ENCODE data around the gene TDRD9.

TDRD9 gene

GRCh38 chr14:104040539-104040938, 112.3 kb downstream of the TDRD9 start:
- Histone ChIP-seq H3K4me1 (ENCODE audit: control insufficient read depth in 1 of 2, insufficient read depth in 2 of 2, low read length in 2 of 2) (no peaks in the 10 kb centered on the region), H3K27ac (ENCODE audit: low read depth, low read length) (no peak overlapping the region), H3K36me3 (ENCODE audit: control insufficient read depth in 1 of 2, insufficient read depth in 2 of 2, low read length in 2 of 2) (no peaks in the 10 kb centered on the region), H3K4me3 (ENCODE audit: low read depth in 1 of 2, low read length in 2 of 2) (no peak overlapping the region), H3K9ac (ENCODE audit: low read depth in 1 of 2, low read length in 2 of 2) (no peak overlapping the region), H3K9me3 (ENCODE audit: control insufficient read depth in 1 of 2, low read length in 2 of 2) (no peaks in the 10 kb centered on the region), H3K27me3 (ENCODE audit: control insufficient read depth in 1 of 2, insufficient read depth in 2 of 2, low read length in 2 of 2) (peaks cover 0 to 7% of the 10 kb centered on the region in 2 donors)

DNA sequence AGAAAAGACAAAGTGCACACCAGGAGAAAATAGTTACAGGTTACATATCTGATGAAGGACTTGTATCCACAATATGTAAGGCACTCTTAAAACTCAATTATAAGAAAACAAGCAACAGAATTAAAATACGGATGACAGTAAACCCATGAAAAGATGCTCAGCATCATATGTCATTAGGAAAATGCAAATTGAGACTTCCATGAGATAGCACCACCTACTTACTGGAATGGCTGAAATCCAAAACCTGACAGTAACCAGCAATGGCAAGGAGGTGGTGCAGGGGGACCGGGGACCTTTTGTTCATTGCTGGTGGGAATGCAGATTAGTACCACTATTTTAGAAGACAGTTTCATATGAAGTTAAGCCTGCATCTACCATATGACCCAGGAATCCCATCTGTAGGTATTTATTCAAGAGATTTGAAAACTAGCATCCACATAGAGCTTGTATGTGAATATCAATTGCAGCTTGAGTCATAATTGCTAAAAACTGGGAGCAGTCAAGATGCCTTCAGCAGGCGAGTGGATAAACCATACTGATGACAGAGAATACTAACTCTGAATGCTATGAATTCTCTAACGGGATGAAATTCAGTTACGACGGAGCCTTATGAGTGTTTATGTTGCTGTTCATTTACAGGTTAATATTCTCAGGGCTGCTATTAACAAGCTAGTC, 113.3 kb downstream of the TDRD9 start:
- Histone ChIP-seq H3K27me3 (ENCODE audit: control insufficient read depth in 1 of 2, insufficient read depth in 2 of 2, low read length in 2 of 2) (peaks cover 0 to 3% of the 10 kb centered on the region in 2 donors), H3K27ac (ENCODE audit: low read depth, low read length) (no peak overlapping the region), H3K36me3 (ENCODE audit: control insufficient read depth in 1 of 2, insufficient read depth in 2 of 2, low read length in 2 of 2) (no peaks in the 10 kb centered on the region), H3K9ac (ENCODE audit: low read depth in 1 of 2, low read length in 2 of 2) (no peak overlapping the region), H3K4me1 (ENCODE audit: control insufficient read depth in 1 of 2, insufficient read depth in 2 of 2, low read length in 2 of 2) (no peaks in the 10 kb centered on the region), H3K9me3 (ENCODE audit: control insufficient read depth in 1 of 2, low read length in 2 of 2) (no peaks in the 10 kb centered on the region), H3K4me3 (ENCODE audit: low read depth in 1 of 2, low read length in 2 of 2) (no peak overlapping the region)

- Histone ChIP-seq H3K36me3 (ENCODE audit: control insufficient read depth in 1 of 2, insufficient read depth in 2 of 2, low read length in 2 of 2) (no peaks in the 10 kb centered on the region), H3K27ac (ENCODE audit: low read depth, low read length) (no peak overlapping the region), H3K9me3 (ENCODE audit: control insufficient read depth in 1 of 2, low read length in 2 of 2) (no peaks in the 10 kb centered on the region), H3K9ac (ENCODE audit: low read depth in 1 of 2, low read length in 2 of 2) (no peak overlapping the region), H3K4me1 (ENCODE audit: control insufficient read depth in 1 of 2, insufficient read depth in 2 of 2, low read length in 2 of 2) (no peaks in the 10 kb centered on the region), H3K4me3 (ENCODE audit: low read depth in 1 of 2, low read length in 2 of 2) (no peak overlapping the region), H3K27me3 (ENCODE audit: control insufficient read depth in 1 of 2, insufficient read depth in 2 of 2, low read length in 2 of 2) (peaks cover 0 to 3% of the 10 kb centered on the region in 2 donors)
Observed at GRCh38 chr14:104044016-104044415, 115.8 kb downstream of the TDRD9 start.

GRCh38 chr14:104047761-104048160, 119.5 kb downstream of the TDRD9 start:
- Histone ChIP-seq H3K4me3 (ENCODE audit: low read depth in 1 of 2, low read length in 2 of 2) (no peak overlapping the region), H3K27ac (ENCODE audit: low read depth, low read length) (no peak overlapping the region), H3K9ac (ENCODE audit: low read depth in 1 of 2, low read length in 2 of 2) (no peak overlapping the region), H3K4me1 (ENCODE audit: control insufficient read depth in 1 of 2, insufficient read depth in 2 of 2, low read length in 2 of 2) (no peaks in the 10 kb centered on the region), H3K9me3 (ENCODE audit: control insufficient read depth in 1 of 2, low read length in 2 of 2) (no peaks in the 10 kb centered on the region), H3K36me3 (ENCODE audit: control insufficient read depth in 1 of 2, insufficient read depth in 2 of 2, low read length in 2 of 2) (no peaks in the 10 kb centered on the region), H3K27me3 (ENCODE audit: control insufficient read depth in 1 of 2, insufficient read depth in 2 of 2, low read length in 2 of 2) (peaks cover 0 to 4% of the 10 kb centered on the region in 2 donors)

GRCh38 chr14:104048758-104049507, 120.7 kb downstream of the TDRD9 start:
- Histone ChIP-seq H3K27ac (ENCODE audit: low read depth, low read length) (no peak overlapping the region), H3K27me3 (ENCODE audit: control insufficient read depth in 1 of 2, insufficient read depth in 2 of 2, low read length in 2 of 2) (peaks cover 0 to 4% of the 10 kb centered on the region in 2 donors)

GRCh38 chr14:104049576-104050240, 121.5 kb downstream of the TDRD9 start:
- H3K4me3 ChIP-seq (ENCODE audit: low read depth in 1 of 2, low read length in 2 of 2) = no peak overlapping the region
- no peaks in the 10 kb centered on the region for H3K4me1 ChIP-seq (ENCODE audit: control insufficient read depth in 1 of 2, insufficient read depth in 2 of 2, low read length in 2 of 2)
- H3K9ac ChIP-seq (ENCODE audit: low read depth in 1 of 2, low read length in 2 of 2) = no peak overlapping the region
- peaks cover 0 to 4% of the 10 kb centered on the region in 2 donors for H3K27me3 ChIP-seq (ENCODE audit: control insufficient read depth in 1 of 2, insufficient read depth in 2 of 2, low read length in 2 of 2)
- no peaks in the 10 kb centered on the region for H3K9me3 ChIP-seq (ENCODE audit: control insufficient read depth in 1 of 2, low read length in 2 of 2)
- H3K27ac ChIP-seq (ENCODE audit: low read depth, low read length) = no peak overlapping the region
- H3K36me3 ChIP-seq (ENCODE audit: control insufficient read depth in 1 of 2, insufficient read depth in 2 of 2, low read length in 2 of 2) = no peaks in the 10 kb centered on the region

More at GRCh38 chr14:104048758-104049507, 120.7 kb downstream of the TDRD9 start:
- Histone ChIP-seq H3K9ac (ENCODE audit: low read depth in 1 of 2, low read length in 2 of 2) (no peak overlapping the region), H3K4me1 (ENCODE audit: control insufficient read depth in 1 of 2, insufficient read depth in 2 of 2, low read length in 2 of 2) (no peaks in the 10 kb centered on the region), H3K36me3 (ENCODE audit: control insufficient read depth in 1 of 2, insufficient read depth in 2 of 2, low read length in 2 of 2) (no peaks in the 10 kb centered on the region), H3K4me3 (ENCODE audit: low read depth in 1 of 2, low read length in 2 of 2) (no peak overlapping the region), H3K9me3 (ENCODE audit: control insufficient read depth in 1 of 2, low read length in 2 of 2) (no peaks in the 10 kb centered on the region)

DNA sequence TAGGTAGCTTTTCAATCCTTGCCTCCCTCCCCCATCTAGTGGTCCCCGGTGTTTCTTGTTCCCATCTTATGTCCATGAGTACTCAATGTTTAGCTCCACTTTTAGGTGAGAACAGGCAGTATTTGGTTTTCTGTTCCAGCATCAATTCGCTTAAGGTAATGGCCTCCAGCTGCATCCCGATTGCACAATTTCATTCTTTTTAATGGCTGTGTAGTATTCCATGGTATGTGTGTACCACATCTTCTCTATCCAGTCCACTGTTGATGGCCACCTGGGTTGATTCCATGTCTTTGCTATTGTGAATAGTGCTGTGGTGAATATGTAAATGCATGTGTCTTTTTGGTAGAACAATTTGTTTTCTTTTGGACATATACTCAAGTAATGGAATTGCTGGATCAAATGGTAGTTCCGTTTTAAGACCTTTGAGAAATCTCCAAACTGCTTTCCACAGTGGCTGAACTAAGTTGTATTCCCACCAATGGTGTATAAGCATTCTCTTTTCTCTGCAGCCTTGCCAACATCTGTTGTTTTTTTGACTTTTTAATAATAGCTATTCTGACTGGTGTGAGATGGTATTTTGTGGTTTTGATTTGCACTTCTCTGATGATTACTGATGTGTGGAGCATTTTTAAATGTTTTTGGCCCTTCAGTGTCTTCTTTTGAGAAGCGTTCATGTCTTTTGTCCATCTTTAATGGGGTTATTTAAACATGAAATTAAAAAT, 123.0 kb downstream of the TDRD9 start:
- H3K36me3 ChIP-seq (ENCODE audit: control insufficient read depth in 1 of 2, insufficient read depth in 2 of 2, low read length in 2 of 2) = no peaks in the 10 kb centered on the region
- no peak overlapping the region for H3K4me3 ChIP-seq (ENCODE audit: low read depth in 1 of 2, low read length in 2 of 2)
- peaks cover 0 to 4% of the 10 kb centered on the region in 2 donors for H3K27me3 ChIP-seq (ENCODE audit: control insufficient read depth in 1 of 2, insufficient read depth in 2 of 2, low read length in 2 of 2)
- H3K9ac ChIP-seq (ENCODE audit: low read depth in 1 of 2, low read length in 2 of 2) = no peak overlapping the region
- no peaks in the 10 kb centered on the region for H3K4me1 ChIP-seq (ENCODE audit: control insufficient read depth in 1 of 2, insufficient read depth in 2 of 2, low read length in 2 of 2)
- no peak overlapping the region for H3K27ac ChIP-seq (ENCODE audit: low read depth, low read length)
- H3K9me3 ChIP-seq (ENCODE audit: control insufficient read depth in 1 of 2, low read length in 2 of 2) = no peaks in the 10 kb centered on the region

DNA sequence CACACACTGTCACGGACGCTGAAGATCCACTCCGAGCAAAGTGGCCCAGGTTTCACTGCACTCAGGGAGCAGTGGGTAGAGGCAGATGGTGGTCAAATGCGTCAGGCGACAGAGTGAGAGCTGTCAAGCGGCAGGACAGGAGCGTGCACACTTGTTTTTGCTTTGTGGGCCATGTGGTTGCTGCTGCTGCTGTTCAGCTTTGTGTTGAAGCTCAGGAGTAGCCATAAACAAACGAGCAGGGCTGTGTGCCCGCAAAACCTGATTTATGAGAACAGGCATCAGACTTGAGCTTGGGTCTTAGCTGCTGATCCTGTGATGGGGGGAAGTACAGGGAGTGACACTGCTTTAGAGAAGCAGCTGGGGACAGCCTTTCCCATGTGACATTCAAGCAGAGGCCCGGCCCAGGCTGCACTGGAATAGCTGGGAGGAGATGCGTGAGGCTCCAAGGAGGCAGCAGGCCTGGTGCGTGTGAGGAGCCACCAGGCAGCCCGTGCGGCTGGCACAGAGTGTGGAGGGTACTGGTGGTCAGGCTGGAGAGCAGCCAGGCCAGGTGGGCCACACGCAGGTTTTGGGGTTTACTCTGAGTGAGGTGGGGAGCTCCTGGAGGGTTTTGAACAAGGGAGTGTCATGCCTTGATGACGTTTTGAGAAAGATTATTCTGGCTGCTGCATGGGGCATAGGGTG, 126.1 kb downstream of the TDRD9 start:
- Histone ChIP-seq H3K36me3 (ENCODE audit: control insufficient read depth in 1 of 2, insufficient read depth in 2 of 2, low read length in 2 of 2) (no peaks in the 10 kb centered on the region), H3K4me1 (ENCODE audit: control insufficient read depth in 1 of 2, insufficient read depth in 2 of 2, low read length in 2 of 2) (no peaks in the 10 kb centered on the region), H3K9ac (ENCODE audit: low read depth in 1 of 2, low read length in 2 of 2) (no peak overlapping the region), H3K27me3 (ENCODE audit: control insufficient read depth in 1 of 2, insufficient read depth in 2 of 2, low read length in 2 of 2) (peaks cover 0 to 4% of the 10 kb centered on the region in 2 donors), H3K4me3 (ENCODE audit: low read depth in 1 of 2, low read length in 2 of 2) (no peak overlapping the region), H3K9me3 (ENCODE audit: control insufficient read depth in 1 of 2, low read length in 2 of 2) (no peaks in the 10 kb centered on the region), H3K27ac (ENCODE audit: low read depth, low read length) (no peak overlapping the region)

DNA sequence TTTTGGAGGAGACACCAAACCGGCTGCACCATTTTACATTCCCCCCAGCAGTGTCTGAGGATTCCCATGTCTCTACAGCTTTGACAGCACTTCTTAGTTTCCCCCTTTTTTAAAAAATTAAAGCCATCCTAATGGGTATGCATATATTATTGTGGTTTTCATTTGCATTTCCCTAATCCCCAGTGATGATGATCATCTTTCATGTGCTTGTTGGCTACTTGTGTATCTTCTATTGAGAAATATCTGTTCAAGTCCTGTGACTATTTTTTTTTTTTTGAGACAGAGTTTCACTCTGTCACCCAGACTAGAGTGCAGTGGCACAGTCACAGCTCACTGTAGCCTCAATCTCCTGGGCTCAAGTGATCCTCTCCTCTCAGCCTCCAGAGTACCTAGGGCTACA, 134.0 kb downstream of the TDRD9 start:
- Histone ChIP-seq H3K27me3 (ENCODE audit: control insufficient read depth in 1 of 2, insufficient read depth in 2 of 2, low read length in 2 of 2) (no peaks in the 10 kb centered on the region), H3K27ac (ENCODE audit: low read depth, low read length) (no peak overlapping the region), H3K4me3 (ENCODE audit: low read depth in 1 of 2, low read length in 2 of 2) (no peak overlapping the region), H3K9ac (ENCODE audit: low read depth in 1 of 2, low read length in 2 of 2) (no peak overlapping the region), H3K9me3 (ENCODE audit: control insufficient read depth in 1 of 2, low read length in 2 of 2) (peaks cover 10% of the 10 kb centered on the region in 2 donors), H3K36me3 (ENCODE audit: control insufficient read depth in 1 of 2, insufficient read depth in 2 of 2, low read length in 2 of 2) (no peaks in the 10 kb centered on the region), H3K4me1 (ENCODE audit: control insufficient read depth in 1 of 2, insufficient read depth in 2 of 2, low read length in 2 of 2) (no peaks in the 10 kb centered on the region)

All from duodenal mucosa (tissue), 2 donors.